GM18951 (cell line): ENCODE results near the gene TIMM23.
A peak's percentile ranks its signal among the peaks of the same experiment; 100 is the strongest.
"Not testable (repeated sequence)": the region's sequence is repeated elsewhere in the genome, so short reads cannot be mapped to it uniquely, and the experiment has no call there.

Source experiments
- POLR2A ChIP-seq: IDR thresholded peaks from 4 replicates; pipeline ENCODE4 v1.6.1; 2011; ENCODE audit warnings: mild to moderate bottlenecking; ENCODE audit not compliant: insufficient read length, insufficient read depth; ENCODE audit errors: extremely low read depth
- in situ Hi-C: fragments of 300-500 bp; cut with MboI; formaldehyde crosslinking; loops from one replicate; pipeline ENCODE4 v1.12.0; 2022; ENCODE audit warnings: low sequenced_read_pairs, mixed read lengths, inconsistent platforms; ENCODE audit not compliant: unreplicated experiment

TIMM23 gene, protein sequence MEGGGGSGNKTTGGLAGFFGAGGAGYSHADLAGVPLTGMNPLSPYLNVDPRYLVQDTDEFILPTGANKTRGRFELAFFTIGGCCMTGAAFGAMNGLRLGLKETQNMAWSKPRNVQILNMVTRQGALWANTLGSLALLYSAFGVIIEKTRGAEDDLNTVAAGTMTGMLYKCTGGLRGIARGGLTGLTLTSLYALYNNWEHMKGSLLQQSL

DNA sequence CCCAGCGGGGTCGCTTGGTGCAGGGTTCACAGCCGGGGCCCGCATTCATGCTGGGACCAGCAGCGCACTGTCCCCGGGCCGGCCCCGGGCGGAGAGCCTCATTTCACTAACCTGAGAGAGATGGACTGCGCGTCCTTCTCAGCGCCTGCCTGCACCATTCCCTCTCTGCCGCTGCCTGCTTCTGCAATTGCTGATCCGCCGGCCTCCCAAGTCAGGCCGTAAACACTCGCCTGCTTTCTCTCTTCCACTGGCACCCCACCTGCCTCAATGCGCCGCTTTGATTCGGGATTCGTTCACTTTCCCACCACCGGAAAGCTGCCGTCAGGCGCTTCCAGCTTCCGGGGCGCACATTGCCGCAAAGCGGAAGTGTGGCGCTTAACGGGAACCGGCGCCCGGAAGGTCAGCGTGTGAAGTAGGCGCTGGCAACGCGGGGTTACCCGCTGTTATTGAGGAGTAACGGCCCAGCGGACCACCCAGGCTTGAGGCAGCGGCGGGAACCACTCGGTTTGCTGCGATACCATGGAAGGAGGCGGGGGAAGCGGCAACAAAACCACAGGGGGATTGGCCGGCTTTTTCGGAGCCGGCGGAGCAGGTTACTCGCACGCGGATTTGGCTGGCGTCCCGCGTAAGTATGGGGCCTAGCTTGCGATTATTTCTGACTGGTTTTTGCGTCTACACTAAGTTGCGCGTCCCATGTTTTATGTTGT is at the start of gene TIMM23:
TIMM23 (plus strand) TSS at position 384 of the 707 bp plus-strand sequence; CDS start at position 520, 136 bp downstream.
- peak; percentile 64 for TF ChIP-seq POLR2A
- in situ Hi-C loops: not testable (repeated sequence)

DNA sequence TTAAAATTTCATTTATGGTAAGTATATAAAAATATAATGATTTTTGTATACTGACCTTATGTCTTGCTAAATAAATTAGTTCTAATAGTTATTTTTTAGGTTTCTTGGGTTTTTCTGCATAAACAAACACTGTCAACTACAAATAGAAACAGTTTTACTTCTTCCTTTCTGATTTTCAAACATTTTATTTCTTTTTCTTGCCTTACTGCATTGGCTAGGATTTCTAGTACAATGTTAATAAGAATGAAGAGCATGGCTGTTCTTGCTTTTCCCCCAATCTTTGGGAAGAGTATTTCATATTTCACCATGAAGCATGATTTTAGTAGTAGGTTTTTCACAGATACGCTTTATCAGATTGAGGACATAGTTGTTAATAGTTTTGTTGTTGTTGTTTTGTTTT is 45.5 kb upstream of the TIMM23 start:
- in situ Hi-C loops: not testable (repeated sequence)

GRCh38 chr10:45931305-45931704 is 41.0 kb upstream of the TIMM23 start:
- in situ Hi-C loops: not testable (repeated sequence)

DNA sequence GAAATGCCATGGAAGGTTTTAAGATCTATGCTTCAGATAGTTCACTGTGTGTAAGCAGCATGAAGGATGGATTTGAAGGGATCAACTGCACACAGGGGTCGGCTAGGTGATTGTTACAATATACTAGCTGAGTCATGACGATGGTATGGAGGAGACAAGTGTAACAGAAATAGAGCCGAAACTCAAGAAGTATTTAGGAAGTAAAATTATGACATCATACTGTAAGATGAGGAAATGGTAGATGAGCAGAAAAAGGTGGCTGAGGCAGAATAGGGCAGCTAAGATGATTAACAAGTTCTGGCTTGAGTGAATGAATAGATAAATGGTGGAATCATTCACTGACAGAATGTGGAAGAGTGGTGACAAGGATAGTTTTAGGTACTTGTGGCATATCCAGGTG is 37.5 kb upstream of the TIMM23 start:
- in situ Hi-C loops: not testable (repeated sequence)

DNA sequence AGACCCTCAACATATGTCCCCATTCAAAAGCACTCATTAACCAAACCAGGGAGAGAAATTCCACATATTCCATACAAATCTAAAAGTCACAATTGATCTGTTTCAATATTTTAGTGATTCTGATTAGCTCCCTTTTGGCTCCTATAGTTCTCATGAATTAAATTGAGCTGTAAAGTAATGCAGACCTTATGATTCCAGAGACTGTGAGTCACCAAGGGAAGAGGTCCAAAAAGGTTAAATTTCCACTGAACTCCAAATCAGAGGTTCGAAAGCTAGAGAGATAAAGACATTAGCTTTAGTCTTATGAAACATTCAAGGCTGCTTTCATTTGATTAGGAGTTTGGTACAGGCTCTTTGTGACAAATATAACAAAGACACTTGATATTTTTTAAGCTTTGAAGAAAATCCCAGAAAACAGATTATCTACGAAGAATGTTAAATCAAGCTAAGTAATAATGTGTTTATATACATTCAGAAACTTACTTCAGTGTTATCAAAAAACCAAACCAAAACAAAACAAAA is 33.1 kb upstream of the TIMM23 start:
- in situ Hi-C loops: not testable (repeated sequence)

- in situ Hi-C loops: not testable (repeated sequence)
These were observed 31.1 kb upstream of the TIMM23 start for GRCh38 chr10:45941196-45941595.

DNA sequence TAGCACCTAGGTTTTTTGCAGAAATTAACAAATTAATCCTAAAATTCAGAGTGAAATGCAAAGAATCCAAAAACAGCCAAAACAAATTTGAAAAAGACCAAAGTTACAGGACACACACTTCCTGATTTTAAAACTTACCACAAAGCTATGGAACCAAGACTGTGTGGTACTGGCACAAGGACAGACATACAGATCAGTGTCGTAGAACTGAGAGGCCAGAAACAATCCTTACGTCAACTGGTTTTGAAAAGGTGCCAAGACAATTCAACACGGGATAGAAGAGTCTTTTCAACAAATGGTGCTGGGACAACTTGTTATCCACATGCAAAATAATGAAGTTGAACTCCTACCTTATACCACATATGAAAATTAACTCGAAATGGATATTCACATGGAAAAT is 26.8 kb upstream of the TIMM23 start:
- in situ Hi-C loops: not testable (repeated sequence)

DNA sequence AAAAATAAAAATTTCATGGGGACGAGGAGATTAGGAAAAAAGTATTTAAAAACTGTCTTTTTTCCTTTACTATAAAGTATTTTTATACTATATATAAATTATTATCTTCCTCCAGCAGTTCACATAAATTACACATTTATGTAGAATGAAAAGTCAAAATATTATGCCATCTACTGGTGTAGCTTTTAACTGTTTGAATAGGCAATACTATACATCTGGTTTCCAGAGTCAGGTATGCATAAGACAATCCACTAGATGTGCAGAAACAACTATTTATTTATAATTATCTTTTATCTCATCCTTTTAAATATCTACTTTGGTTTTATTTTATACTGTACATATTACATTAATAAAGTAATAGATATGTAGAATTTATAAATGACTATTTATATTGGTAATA is 24.9 kb upstream of the TIMM23 start:
- in situ Hi-C loops: not testable (repeated sequence)

DNA sequence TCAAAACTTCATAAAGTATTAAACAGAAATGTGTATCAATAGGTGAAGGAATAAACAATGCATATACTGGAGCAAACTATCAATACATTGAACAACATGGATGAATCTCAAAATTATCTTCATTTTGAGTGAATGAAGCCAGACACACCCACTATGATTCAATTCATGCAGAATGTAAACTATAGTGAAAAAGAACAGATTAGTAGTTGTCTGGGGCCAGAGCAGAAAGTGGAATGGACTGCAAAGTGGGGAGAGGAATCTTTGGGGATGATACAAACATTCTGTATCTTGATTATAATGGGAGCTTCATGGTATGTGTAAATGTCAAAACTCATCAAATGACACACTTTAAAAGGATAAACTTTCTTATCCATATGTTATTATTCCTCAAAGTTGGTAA is 23.5 kb upstream of the TIMM23 start:
- in situ Hi-C loops: not testable (repeated sequence)

- in situ Hi-C loops: not testable (repeated sequence)
These were observed 17.9 kb upstream of the TIMM23 start for GRCh38 chr10:45954367-45954766.

DNA sequence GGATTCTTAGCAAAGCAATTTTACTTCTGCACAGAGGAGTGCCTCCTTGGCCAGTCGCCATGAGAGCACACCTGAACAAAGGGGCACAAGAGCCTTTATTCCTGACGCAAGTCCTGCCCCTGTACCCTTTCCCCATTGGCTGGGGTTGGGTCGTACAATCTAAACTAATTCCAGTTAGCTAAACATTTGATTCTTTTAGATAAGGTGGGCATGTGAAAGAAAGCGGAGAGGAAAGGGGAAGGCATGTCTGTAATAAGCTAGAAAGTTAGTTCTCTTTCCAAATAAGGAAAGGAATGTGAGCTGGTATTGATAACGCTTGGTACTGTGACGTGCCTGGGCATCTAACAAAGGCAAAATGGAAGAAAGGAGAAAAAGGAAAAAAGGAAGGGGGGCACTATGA is 15.7 kb upstream of the TIMM23 start:
- in situ Hi-C loops: not testable (repeated sequence)

- in situ Hi-C loops: not testable (repeated sequence)
These were observed 14.4 kb upstream of the TIMM23 start for GRCh38 chr10:45957928-45958327.

DNA sequence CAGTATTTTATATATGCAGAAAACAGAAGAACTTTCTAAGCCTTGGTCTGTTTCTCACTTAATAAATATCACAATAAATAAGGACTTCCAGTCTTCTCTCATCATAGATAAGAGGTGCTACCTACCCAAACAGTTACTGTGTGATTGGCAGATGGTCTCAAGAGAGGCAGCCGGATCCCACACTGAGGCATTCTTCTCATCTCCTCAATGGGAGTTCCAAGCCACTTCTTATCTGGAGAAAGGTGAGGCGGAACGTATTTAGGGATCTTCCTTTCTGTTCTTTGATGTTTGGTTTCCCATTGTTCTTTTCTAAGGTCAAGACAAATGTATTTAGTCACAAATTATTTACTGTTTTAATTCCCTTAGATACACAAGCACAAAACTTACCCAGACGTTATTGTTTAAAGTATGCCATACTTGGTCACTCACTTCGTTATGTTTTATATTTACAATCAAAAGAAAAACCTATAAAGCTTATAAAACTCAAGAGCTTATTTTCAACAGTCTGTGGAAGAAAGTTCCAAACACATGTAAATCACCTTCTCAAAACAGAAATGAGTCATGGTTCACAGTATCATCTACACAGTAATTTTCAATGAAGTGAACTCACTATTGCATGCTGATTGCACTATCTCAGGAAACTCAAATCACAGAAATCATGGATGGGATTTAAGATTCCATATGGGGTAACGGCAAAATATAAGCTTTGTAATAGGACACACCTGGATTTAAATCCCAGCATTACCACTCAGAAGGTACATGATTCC is 9.4 kb upstream of the TIMM23 start:
- in situ Hi-C loops: not testable (repeated sequence)

DNA sequence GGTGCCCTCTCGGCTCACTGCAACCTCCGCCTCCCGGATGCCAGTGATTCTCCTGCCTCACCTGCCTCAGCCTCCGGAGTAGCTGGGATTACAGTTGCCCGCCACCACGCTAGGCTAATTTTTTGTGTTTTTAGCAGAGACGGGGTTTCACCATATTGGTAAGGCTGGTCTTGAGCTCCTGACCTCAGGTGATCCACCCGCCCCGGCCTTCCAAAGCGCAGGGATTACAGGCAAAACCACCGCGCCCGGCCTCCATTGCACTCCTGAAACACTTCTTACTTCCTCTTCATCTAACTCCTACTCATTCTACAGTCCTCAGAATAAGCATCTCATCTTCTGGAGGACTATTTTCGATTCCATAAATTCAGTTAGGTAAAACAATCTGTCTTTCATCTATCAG is 1.3 kb upstream of the TIMM23 start:
- in situ Hi-C loops: not testable (repeated sequence)

DNA sequence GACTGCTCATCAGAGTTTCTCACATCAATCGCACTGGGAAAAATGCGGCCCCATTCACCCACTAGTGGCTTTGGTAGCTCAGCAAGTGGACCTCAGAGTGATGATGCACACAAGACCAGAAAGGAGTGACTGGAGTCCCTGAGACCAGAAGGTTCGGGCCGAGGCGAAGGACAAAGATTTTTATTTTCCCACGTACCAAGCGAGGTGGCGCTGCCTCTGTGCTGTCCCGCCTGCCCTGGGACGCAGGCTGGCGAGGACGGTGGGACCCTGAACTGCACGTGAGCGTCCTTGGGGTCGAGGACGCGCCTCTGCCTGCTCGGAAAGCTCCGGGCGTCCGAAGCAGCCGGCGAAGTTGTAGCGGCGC is 565 bp upstream of the TIMM23 start:
- in situ Hi-C loops: not testable (repeated sequence)

- in situ Hi-C loops: not testable (repeated sequence)
These were observed 502 bp downstream of the TIMM23 start for GRCh38 chr10:45972813-45973169.

- in situ Hi-C loops: not testable (repeated sequence)
These were observed 1.8 kb downstream of the TIMM23 start for GRCh38 chr10:45974041-45974440.

DNA sequence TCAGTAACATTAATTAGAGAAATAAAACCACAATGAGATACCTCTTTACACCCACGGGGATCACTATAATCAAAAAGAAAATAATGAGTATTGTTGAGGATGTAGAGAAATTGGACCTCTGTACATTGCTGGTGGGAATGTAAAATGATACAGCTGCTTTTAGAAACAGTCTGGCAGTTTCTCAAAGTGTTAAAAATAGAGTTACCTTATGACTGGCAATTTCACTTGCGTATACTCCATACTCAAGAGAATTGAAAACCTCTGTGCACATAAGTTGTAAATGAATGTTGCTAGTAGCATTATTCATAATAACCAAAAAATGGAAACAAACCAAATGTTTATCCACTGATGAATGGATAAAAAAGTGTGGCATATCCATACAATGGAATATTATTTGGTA is 6.3 kb downstream of the TIMM23 start:
- in situ Hi-C loops: not testable (repeated sequence)

DNA sequence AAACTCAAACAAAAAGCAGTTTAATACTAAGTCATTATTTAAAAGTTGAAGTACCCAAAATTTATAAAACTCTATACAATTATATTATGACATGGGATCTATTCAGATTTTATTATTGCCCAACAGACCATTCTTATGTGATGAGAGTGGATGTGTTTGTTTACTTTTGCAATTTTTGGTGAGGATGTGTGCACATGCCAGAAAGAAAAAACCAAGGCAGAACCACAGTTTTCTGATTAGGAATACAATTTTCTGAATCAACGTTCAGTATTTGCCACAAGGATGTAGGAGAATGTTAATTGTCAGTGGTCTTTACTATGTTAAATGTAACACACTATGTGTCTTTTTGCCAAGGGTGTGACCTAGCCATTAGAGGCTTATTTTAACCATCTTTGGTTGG is 9.1 kb downstream of the TIMM23 start:
- in situ Hi-C loops: not testable (repeated sequence)

GRCh38 chr10:45983538-45984186 is 11.4 kb downstream of the TIMM23 start:
- in situ Hi-C loops: not testable (repeated sequence)
